Measurements from ENCODE around the gene KRTAP6-3. TPM values are rescaled to one million over a fixed set of nuclear protein-coding genes. Genes with fewer than 3 reads are reported as not detected.

Gene KRTAP6-3
- not detected for polyA plus RNA-seq (2012; ENCODE audit: missing spikeins)

GRCh38 chr21:30592140-30592539 is at the start of gene KRTAP6-3:
KRTAP6-3 (plus strand) TSS chr21:30592440; CDS start chr21:30592446, 6 bp downstream.
- DNase-seq (ENCODE audit: insufficient read length) (no peak), FAIRE-seq (no peak)
- TF ChIP-seq TAF1 (IDR thresholded peaks at IDR 0.05; ENCODE audit: borderline replicate concordance, low read depth, low read length) (no peak), POLR2A (IDR thresholded peaks at IDR 0.05; ENCODE audit: low read depth, low read length) (no peak), POLR2AphosphoS5 (IDR thresholded peaks at IDR 0.05; ENCODE audit: low read depth, low read length) (no peak)

DNA sequence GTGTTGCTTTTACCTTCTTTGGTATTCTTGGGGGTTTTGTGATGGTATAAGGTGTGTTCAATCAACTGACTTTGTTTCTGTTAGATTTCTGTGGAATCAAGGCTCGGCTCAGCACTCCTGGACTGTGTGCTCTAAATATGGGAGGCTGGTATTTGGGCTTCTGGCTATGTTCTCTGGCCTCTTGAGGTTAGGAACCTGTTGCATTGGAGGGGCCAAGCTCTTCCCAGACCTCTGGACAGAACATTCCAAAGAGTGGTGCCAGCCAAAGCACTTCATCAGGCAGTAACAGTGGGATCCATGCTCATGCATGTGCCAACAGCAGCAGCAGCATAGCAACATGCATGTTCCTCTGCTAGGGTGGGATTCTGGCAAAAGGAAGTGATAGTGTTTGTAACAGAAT is 39.5 kb upstream of the KRTAP6-3 start:
- no peak for DNase-seq (ENCODE audit: insufficient read length)
- FAIRE-seq, result no peak
- TF ChIP-seq POLR2A (IDR thresholded peaks at IDR 0.05; ENCODE audit: low read depth, low read length) (no peak), POLR2AphosphoS5 (IDR thresholded peaks at IDR 0.05; ENCODE audit: low read depth, low read length) (no peak), TAF1 (IDR thresholded peaks at IDR 0.05; ENCODE audit: borderline replicate concordance, low read depth, low read length) (no peak)

- DNase-seq (ENCODE audit: insufficient read length), result no peak
- no peak for TF ChIP-seq TAF1 (IDR thresholded peaks at IDR 0.05; ENCODE audit: borderline replicate concordance, low read depth, low read length)
- TF ChIP-seq POLR2A (IDR thresholded peaks at IDR 0.05; ENCODE audit: low read depth, low read length), result no peak
- TF ChIP-seq POLR2AphosphoS5 (IDR thresholded peaks at IDR 0.05; ENCODE audit: low read depth, low read length), result no peak
- FAIRE-seq, result no peak
Measured at GRCh38 chr21:30555095-30555494, 37.1 kb upstream of the KRTAP6-3 start.

- DNase-seq (ENCODE audit: insufficient read length) (no peak), FAIRE-seq (no peak)
- TF ChIP-seq TAF1 (IDR thresholded peaks at IDR 0.05; ENCODE audit: borderline replicate concordance, low read depth, low read length) (no peak), POLR2AphosphoS5 (IDR thresholded peaks at IDR 0.05; ENCODE audit: low read depth, low read length) (no peak), POLR2A (IDR thresholded peaks at IDR 0.05; ENCODE audit: low read depth, low read length) (no peak)
Measured at GRCh38 chr21:30561264-30561895, 30.9 kb upstream of the KRTAP6-3 start, which contains the start of gene KRTAP19-7. KRTAP19-7 (minus strand) TSS chr21:30561314; CDS start chr21:30561289, 25 bp downstream.

- TF ChIP-seq POLR2A (IDR thresholded peaks at IDR 0.05; ENCODE audit: low read depth, low read length) (no peak), POLR2AphosphoS5 (IDR thresholded peaks at IDR 0.05; ENCODE audit: low read depth, low read length) (no peak)
- FAIRE-seq (no peak), DNase-seq (ENCODE audit: insufficient read length) (no peak)
Measured at GRCh38 chr21:30561957-30562356, 30.3 kb upstream of the KRTAP6-3 start.

GRCh38 chr21:30563072-30563471 is 29.2 kb upstream of the KRTAP6-3 start:
- no peak for FAIRE-seq

GRCh38 chr21:30563630-30564029 is 28.6 kb upstream of the KRTAP6-3 start:
- no peak for DNase-seq (ENCODE audit: insufficient read length)
- no peak for FAIRE-seq

More at GRCh38 chr21:30563072-30563471, 29.2 kb upstream of the KRTAP6-3 start:
- TF ChIP-seq POLR2AphosphoS5 (IDR thresholded peaks at IDR 0.05; ENCODE audit: low read depth, low read length), result no peak
- TF ChIP-seq POLR2A (IDR thresholded peaks at IDR 0.05; ENCODE audit: low read depth, low read length), result no peak
- TF ChIP-seq TAF1 (IDR thresholded peaks at IDR 0.05; ENCODE audit: borderline replicate concordance, low read depth, low read length), result no peak
- DNase-seq (ENCODE audit: insufficient read length), result no peak

DNA sequence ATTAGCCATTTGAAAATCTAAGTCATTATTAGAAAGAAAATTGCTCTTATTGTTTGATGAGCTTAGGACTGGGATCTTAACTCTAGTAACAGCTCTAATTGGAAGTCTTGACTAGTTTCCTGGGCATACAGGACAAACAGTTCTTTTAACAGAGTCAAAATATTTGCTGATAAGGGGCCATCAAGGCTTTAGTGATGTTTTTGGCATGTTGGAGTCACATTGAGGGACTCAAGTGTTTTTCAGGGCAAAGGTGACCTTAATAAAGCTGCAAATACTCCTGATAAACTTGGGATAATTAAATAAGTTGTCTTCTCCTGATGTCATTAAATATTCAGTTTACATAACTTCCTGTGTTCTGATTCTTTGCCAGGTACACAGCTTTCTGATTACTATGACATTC is 24.6 kb upstream of the KRTAP6-3 start:
- no peak for TF ChIP-seq POLR2A (IDR thresholded peaks at IDR 0.05; ENCODE audit: low read depth, low read length)
- no peak for TF ChIP-seq TAF1 (IDR thresholded peaks at IDR 0.05; ENCODE audit: borderline replicate concordance, low read depth, low read length)
- no peak for TF ChIP-seq POLR2AphosphoS5 (IDR thresholded peaks at IDR 0.05; ENCODE audit: low read depth, low read length)
- DNase-seq (ENCODE audit: insufficient read length) (no peak), FAIRE-seq (no peak)

More at GRCh38 chr21:30563630-30564029, 28.6 kb upstream of the KRTAP6-3 start:
- TF ChIP-seq TAF1 (IDR thresholded peaks at IDR 0.05; ENCODE audit: borderline replicate concordance, low read depth, low read length) (no peak), POLR2A (IDR thresholded peaks at IDR 0.05; ENCODE audit: low read depth, low read length) (no peak), POLR2AphosphoS5 (IDR thresholded peaks at IDR 0.05; ENCODE audit: low read depth, low read length) (no peak)

DNA sequence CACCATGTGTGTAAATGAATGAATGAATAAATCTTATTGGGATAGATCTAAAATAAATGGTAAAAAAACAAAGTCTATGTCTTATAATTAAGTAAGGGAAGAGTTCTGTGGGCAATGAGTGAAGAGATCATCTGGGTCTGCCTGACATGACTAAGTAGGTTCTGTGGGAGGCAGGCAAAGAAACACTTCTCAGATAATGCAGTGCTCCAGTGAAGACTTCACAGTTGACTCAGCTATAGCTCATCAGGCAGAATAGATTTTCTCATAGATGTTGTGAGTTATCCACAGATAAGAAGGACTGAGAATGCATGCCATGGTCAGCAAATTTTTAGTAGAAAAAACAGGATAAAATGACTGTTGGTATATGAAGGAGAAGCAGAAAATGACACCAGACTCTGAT is 14.5 kb upstream of the KRTAP6-3 start:
- TF ChIP-seq POLR2AphosphoS5 (IDR thresholded peaks at IDR 0.05; ENCODE audit: low read depth, low read length) (no peak), POLR2A (IDR thresholded peaks at IDR 0.05; ENCODE audit: low read depth, low read length) (no peak), TAF1 (IDR thresholded peaks at IDR 0.05; ENCODE audit: borderline replicate concordance, low read depth, low read length) (no peak)
- FAIRE-seq, result no peak
- no peak for DNase-seq (ENCODE audit: insufficient read length)

GRCh38 chr21:30579346-30579745 is 12.9 kb upstream of the KRTAP6-3 start:
- no peak for TF ChIP-seq TAF1 (IDR thresholded peaks at IDR 0.05; ENCODE audit: borderline replicate concordance, low read depth, low read length)
- TF ChIP-seq POLR2A (IDR thresholded peaks at IDR 0.05; ENCODE audit: low read depth, low read length), result no peak
- no peak for TF ChIP-seq POLR2AphosphoS5 (IDR thresholded peaks at IDR 0.05; ENCODE audit: low read depth, low read length)
- DNase-seq (ENCODE audit: insufficient read length), result no peak
- no peak for FAIRE-seq

DNA sequence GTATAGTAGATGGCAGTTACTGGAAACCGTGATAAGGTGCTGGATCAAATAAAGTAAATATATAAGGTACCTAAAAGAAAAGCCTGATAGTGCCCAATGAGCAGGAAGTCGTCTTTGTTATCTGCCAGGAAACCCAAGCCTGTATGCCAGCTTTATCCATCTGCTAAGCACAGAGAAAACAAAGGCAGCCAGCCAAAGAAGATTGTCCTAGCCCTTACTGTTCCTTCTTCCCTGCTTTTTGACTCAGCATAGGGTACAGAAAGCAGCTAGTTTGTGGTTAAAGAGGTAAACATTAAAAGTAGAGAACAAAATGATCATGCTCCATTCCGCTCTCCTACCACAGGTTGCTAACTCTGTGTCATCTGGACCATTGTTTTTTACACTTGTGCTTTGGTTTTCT is 12.1 kb upstream of the KRTAP6-3 start:
- TF ChIP-seq POLR2A (IDR thresholded peaks at IDR 0.05; ENCODE audit: low read depth, low read length), result no peak
- TF ChIP-seq POLR2AphosphoS5 (IDR thresholded peaks at IDR 0.05; ENCODE audit: low read depth, low read length), result no peak
- TF ChIP-seq TAF1 (IDR thresholded peaks at IDR 0.05; ENCODE audit: borderline replicate concordance, low read depth, low read length), result no peak
- DNase-seq (ENCODE audit: insufficient read length) (no peak), FAIRE-seq (no peak)

GRCh38 chr21:30582870-30583269 is 9.4 kb upstream of the KRTAP6-3 start:
- TF ChIP-seq TAF1 (IDR thresholded peaks at IDR 0.05; ENCODE audit: borderline replicate concordance, low read depth, low read length) (no peak), POLR2A (IDR thresholded peaks at IDR 0.05; ENCODE audit: low read depth, low read length) (no peak), POLR2AphosphoS5 (IDR thresholded peaks at IDR 0.05; ENCODE audit: low read depth, low read length) (no peak)
- DNase-seq (ENCODE audit: insufficient read length) (no peak), FAIRE-seq (no peak)
